ENCODE results near the gene HLA-DQA1. TPM values are rescaled to one million over a fixed set of nuclear protein-coding genes. Genes with fewer than 3 reads are reported as not detected.

HLA-DQA1 gene
- total RNA-seq, 1 experiment from 2014 or later = 0.86 TPM

GRCh38 chr6:32685603-32686002 lies 48.4 kb downstream of the HLA-DQA1 start:
- intact Hi-C loops (cut with micrococcal nuclease) = no loop called here
- Histone ChIP-seq H3K27me3 (ENCODE audit: insufficient read depth, low read length) (no peaks in the 10 kb centered on the region), H3K4me2 (ENCODE audit: low read length) (no peak overlapping the region), H3K79me2 (ENCODE audit: insufficient read depth, low read length) (no peaks in the 10 kb centered on the region), H3K9me2 (ENCODE audit: insufficient read depth) (no peaks in the 10 kb centered on the region), H3K4me3 (replicated peaks in 1 of 2; ENCODE audit: low read depth in 1 of 2, low read length in 2 of 2) (no peak overlapping the region), H3K9me3 (ENCODE audit: control insufficient read depth in 1 of 2, insufficient read depth in 1 of 2, low read depth in 1 of 2, low read length in 2 of 2) (no peaks in the 10 kb centered on the region), H4K20me1 (ENCODE audit: insufficient read depth) (no peaks in the 10 kb centered on the region), H3K9ac (ENCODE audit: low read length) (no peak overlapping the region), H3K4me1 (ENCODE audit: control insufficient read depth in 1 of 2, insufficient read depth in 2 of 2, low read length in 2 of 2) (no peaks in the 10 kb centered on the region), H3K36me3 (ENCODE audit: control insufficient read depth in 1 of 2, insufficient read depth in 2 of 2, low read length in 2 of 2) (no peaks in the 10 kb centered on the region), H3K27ac (ENCODE audit: low read depth, low read length) (no peak overlapping the region), H2AFZ (ENCODE audit: low read depth, low read length, poor library complexity, severe bottlenecking) (no peak overlapping the region)
- DNase-seq (ENCODE audit: low read depth, low spot score) = no peak
- ChIA-PET CTCF (no interaction called here), RAD21 (ENCODE audit: low non-redundant PET in 1 of 2, low total read pairs in 2 of 2, uncharacterized antibody in 2 of 2, unreplicated experiment in 2 of 2) (no interaction called here), POLR2A (no interaction called here)
- no TSS peak for BruUV-seq (replicated peaks)
- ATAC-seq = no peak
- TF ChIP-seq POLR2A (IDR thresholded peaks at IDR 0.05; ENCODE audit: borderline replicate concordance, extremely low read depth, insufficient read depth, insufficient read length) = no peak
- no peak for TF ChIP-seq EGR1 (IDR thresholded peaks at IDR 0.05; ENCODE audit: low read depth)
- no peak for TF ChIP-seq ZNF274 (IDR thresholded peaks at IDR 0.05; ENCODE audit: low read depth, low read length)
- no peak for TF ChIP-seq ELF1 (IDR thresholded peaks at IDR 0.05; ENCODE audit: borderline replicate concordance, low read depth)
- TF ChIP-seq YY1 (IDR thresholded peaks at IDR 0.05; ENCODE audit: extremely low read depth, insufficient replicate concordance, low read depth, low read length) = no peak
- TF ChIP-seq FOSL1 (IDR thresholded peaks at IDR 0.05; ENCODE audit: low read depth) = no peak
- TF ChIP-seq SP1 (IDR thresholded peaks at IDR 0.05; ENCODE audit: low read depth) = no peak
- no peak for TF ChIP-seq EZH2 (IDR thresholded peaks at IDR 0.05)
- TF ChIP-seq RAD21 (IDR thresholded peaks at IDR 0.05; ENCODE audit: low read depth) = no peak
- no peak for TF ChIP-seq POLR2AphosphoS5 (IDR thresholded peaks at IDR 0.05; ENCODE audit: low read depth, low read length)
- TF ChIP-seq JUND (IDR thresholded peaks at IDR 0.05) = no peak
- TF ChIP-seq SRF (IDR thresholded peaks at IDR 0.05; ENCODE audit: low read depth) = no peak
- TF ChIP-seq ATF3 (IDR thresholded peaks at IDR 0.05) = no peak
- no peak for TF ChIP-seq TCF7L2 (IDR thresholded peaks at IDR 0.05; ENCODE audit: borderline replicate concordance, extremely low read depth, insufficient read depth, insufficient read length)
- TF ChIP-seq ZBTB33 (IDR thresholded peaks at IDR 0.05; ENCODE audit: extremely low read depth, insufficient replicate concordance, low read length) = no peak
- TF ChIP-seq, protein P1, sequence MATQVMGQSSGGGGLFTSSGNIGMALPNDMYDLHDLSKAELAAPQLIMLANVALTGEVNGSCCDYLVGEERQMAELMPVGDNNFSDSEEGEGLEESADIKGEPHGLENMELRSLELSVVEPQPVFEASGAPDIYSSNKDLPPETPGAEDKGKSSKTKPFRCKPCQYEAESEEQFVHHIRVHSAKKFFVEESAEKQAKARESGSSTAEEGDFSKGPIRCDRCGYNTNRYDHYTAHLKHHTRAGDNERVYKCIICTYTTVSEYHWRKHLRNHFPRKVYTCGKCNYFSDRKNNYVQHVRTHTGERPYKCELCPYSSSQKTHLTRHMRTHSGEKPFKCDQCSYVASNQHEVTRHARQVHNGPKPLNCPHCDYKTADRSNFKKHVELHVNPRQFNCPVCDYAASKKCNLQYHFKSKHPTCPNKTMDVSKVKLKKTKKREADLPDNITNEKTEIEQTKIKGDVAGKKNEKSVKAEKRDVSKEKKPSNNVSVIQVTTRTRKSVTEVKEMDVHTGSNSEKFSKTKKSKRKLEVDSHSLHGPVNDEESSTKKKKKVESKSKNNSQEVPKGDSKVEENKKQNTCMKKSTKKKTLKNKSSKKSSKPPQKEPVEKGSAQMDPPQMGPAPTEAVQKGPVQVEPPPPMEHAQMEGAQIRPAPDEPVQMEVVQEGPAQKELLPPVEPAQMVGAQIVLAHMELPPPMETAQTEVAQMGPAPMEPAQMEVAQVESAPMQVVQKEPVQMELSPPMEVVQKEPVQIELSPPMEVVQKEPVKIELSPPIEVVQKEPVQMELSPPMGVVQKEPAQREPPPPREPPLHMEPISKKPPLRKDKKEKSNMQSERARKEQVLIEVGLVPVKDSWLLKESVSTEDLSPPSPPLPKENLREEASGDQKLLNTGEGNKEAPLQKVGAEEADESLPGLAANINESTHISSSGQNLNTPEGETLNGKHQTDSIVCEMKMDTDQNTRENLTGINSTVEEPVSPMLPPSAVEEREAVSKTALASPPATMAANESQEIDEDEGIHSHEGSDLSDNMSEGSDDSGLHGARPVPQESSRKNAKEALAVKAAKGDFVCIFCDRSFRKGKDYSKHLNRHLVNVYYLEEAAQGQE (IDR thresholded peaks at IDR 0.05; ENCODE audit: low read depth) = no peak
- no peak for TF ChIP-seq CEBPB (IDR thresholded peaks at IDR 0.05; ENCODE audit: low read depth)
- no peak for TF ChIP-seq EZH2phosphoT487 (IDR thresholded peaks at IDR 0.05; ENCODE audit: borderline replicate concordance)
- no peak for TF ChIP-seq SIN3A (IDR thresholded peaks at IDR 0.05; ENCODE audit: low read depth)
- TF ChIP-seq, protein P2, sequence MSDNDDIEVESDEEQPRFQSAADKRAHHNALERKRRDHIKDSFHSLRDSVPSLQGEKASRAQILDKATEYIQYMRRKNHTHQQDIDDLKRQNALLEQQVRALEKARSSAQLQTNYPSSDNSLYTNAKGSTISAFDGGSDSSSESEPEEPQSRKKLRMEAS (IDR thresholded peaks at IDR 0.05) = no peak
